OCI-LY7 (cell line): ENCODE data around the gene SAYSD1.

ENCODE experiments used
- CTCF ChIP-seq: fragments of 200-600 bp; sonication (generic); conservative IDR thresholded peaks from 2 replicates; pipeline ENCODE4 v1.5.1; 2014; ENCODE audit warnings: mild to moderate bottlenecking, antibody characterized with exemption, low read length, moderate library complexity, mixed read lengths
- EZH2phosphoT487 ChIP-seq: fragments of 200-600 bp; sonication (generic); IDR thresholded peaks from 2 replicates; pipeline ENCODE4 v1.6.1; 2018; ENCODE audit warnings: low read depth, borderline replicate concordance, mild to moderate bottlenecking, mixed run types, antibody characterized with exemption, low read length, moderate library complexity, mixed read lengths

GRCh38 chr6:39085129-39085797 lies 29.7 kb downstream of the SAYSD1 start:
- no peak for TF ChIP-seq CTCF
- no peak for TF ChIP-seq EZH2phosphoT487
